ENCODE data around the gene ITIH1. TPM values are rescaled to one million over a fixed set of nuclear protein-coding genes. Genes with fewer than 3 reads are reported as not detected.
A peak's percentile ranks its signal among the peaks of the same experiment; 100 is the strongest.

Gene ITIH1
- total RNA-seq, 6 experiments from 2014 or later = not detected

GRCh38 chr3:52754373-52754772, 23.0 kb upstream of the ITIH1 start:
- Mint-ChIP-seq H3K36me3 (ENCODE audit: low read depth) (peaks cover 34% of the 10 kb centered on the region), H3K27ac (no peak overlapping the region), H3K27me3 (ENCODE audit: insufficient read depth) (no peaks in the 10 kb centered on the region; the same call in none of the 2 replicates), H3K9me3 (no peaks in the 10 kb centered on the region), H3K4me3 (no peak overlapping the region), H3K4me1 (ENCODE audit: low read depth) (peaks cover 15% of the 10 kb centered on the region)
- no peak for DNase-seq
- no peak for TF ChIP-seq CTCF (IDR thresholded peaks at IDR 0.05)

- H3K36me3 Mint-ChIP-seq (ENCODE audit: low read depth) = peaks cover 32% of the 10 kb centered on the region
- H3K4me1 Mint-ChIP-seq (ENCODE audit: low read depth) = peaks cover 15% of the 10 kb centered on the region
- no peak for TF ChIP-seq CTCF (IDR thresholded peaks at IDR 0.05)
- DNase-seq = no peak
- no peaks in the 10 kb centered on the region; the same call in none of the 2 replicates for H3K27me3 Mint-ChIP-seq (ENCODE audit: insufficient read depth)
- no peaks in the 10 kb centered on the region for H3K9me3 Mint-ChIP-seq
- no peak overlapping the region for H3K27ac Mint-ChIP-seq
- H3K4me3 Mint-ChIP-seq = no peak overlapping the region
These were observed 21.3 kb upstream of the ITIH1 start for GRCh38 chr3:52756141-52756540.

- no peaks in the 10 kb centered on the region for H3K27me3 Mint-ChIP-seq (ENCODE audit: insufficient read depth)
- DNase-seq = no peak
- H3K4me1 Mint-ChIP-seq (ENCODE audit: low read depth) = no peaks in the 10 kb centered on the region
- TF ChIP-seq CTCF (IDR thresholded peaks at IDR 0.05) = no peak
- peaks cover 13% of the 10 kb centered on the region for H3K36me3 Mint-ChIP-seq (ENCODE audit: low read depth)
- H3K4me3 Mint-ChIP-seq = no peak overlapping the region
- H3K9me3 Mint-ChIP-seq = no peaks in the 10 kb centered on the region
- H3K27ac Mint-ChIP-seq = no peak overlapping the region
These were observed 13.9 kb upstream of the ITIH1 start for GRCh38 chr3:52763466-52763865.

- Mint-ChIP-seq H3K4me1 (ENCODE audit: low read depth) (peaks cover 22% of the 10 kb centered on the region), H3K27me3 (ENCODE audit: insufficient read depth) (no peaks in the 10 kb centered on the region; the same call in 1 of the 2 replicates), H3K9me3 (no peaks in the 10 kb centered on the region), H3K27ac (peak overlapping the region; percentile 53), H3K36me3 (ENCODE audit: low read depth) (no peaks in the 10 kb centered on the region), H3K4me3 (peak overlapping the region; percentile 95)
- DNase-seq = no peak
- TF ChIP-seq CTCF (IDR thresholded peaks at IDR 0.05) = no peak
These were observed 7.5 kb upstream of the ITIH1 start for GRCh38 chr3:52769786-52770455.

- peak within 1 kb of the TSS; percentile 92 for H3K27ac Mint-ChIP-seq
- no peaks in the 10 kb centered on the region for H3K9me3 Mint-ChIP-seq
- peak; percentile 85 for DNase-seq
- no peaks in the 10 kb centered on the region for H3K36me3 Mint-ChIP-seq (ENCODE audit: low read depth)
- peak; percentile 39; the same call in 1 of the 2 replicates for TF ChIP-seq CTCF (IDR thresholded peaks at IDR 0.05)
- peaks cover 22% of the 10 kb centered on the region for H3K4me1 Mint-ChIP-seq (ENCODE audit: low read depth)
- peaks cover 3% of the 10 kb centered on the region for H3K27me3 Mint-ChIP-seq (ENCODE audit: insufficient read depth)
- peak within 1 kb of the TSS; percentile 95 for H3K4me3 Mint-ChIP-seq
These were observed 6.7 kb upstream of the ITIH1 start, which contains the start of gene NEK4 for GRCh38 chr3:52770496-52771333. Gene NEK4 (minus strand): TSS chr3:52770940. CDS start chr3:52770746, 194 bp downstream.

Data from HFFc6 (cell line).